ENCODE data around the gene HASPIN.

Gene HASPIN

DNA sequence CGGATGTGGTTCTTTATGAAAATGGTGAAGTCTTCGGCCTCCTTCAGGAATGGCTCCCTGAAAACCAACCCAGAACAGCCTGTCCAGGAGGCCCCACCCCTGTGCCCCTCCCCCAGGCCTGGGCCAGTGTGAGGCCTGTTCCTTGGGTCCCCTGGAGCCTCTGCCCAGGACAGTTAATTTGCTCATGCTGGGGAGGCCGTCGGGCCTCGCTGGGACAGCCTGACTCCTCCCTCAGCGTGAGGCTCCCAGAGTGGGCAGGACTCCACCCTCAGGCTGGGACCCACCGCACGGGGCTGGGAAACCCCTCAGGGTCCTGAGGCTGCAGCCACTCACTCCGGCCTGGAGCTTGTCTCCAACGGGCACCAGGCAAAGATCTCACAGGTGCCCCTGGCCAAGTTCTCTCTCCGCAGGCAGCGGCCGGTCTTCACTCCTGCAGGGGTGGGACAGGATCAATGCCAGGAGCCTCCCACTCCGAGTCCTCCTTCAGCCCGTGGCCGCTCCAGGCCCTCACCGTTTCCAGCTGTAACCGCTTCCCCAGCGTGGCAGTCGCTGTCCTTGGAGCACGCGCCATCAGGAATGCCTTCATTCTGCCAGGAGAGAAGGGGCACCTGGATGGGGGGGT lies 33.5 kb upstream of the HASPIN start:
- no peak for DNase-seq
- WGBS (ENCODE audit: insufficient coverage), result 95% methylated on average over 16 of the region's 22 CpGs
- Histone ChIP-seq H3K4me1 (ENCODE audit: control extremely low read depth in 1 of 4, control insufficient read depth in 4 of 4, insufficient read depth in 4 of 4, low read length in 3 of 4) (peaks cover 0 to 8% (median 4%) of the 10 kb centered on the region in 4 experiments), H3K27ac (ENCODE audit: insufficient read depth in 1 of 2, low read depth in 1 of 2, low read length in 2 of 2, poor library complexity in 1 of 2, severe bottlenecking in 2 of 2) (no peak overlapping the region), H3K36me3 (ENCODE audit: control insufficient read depth in 4 of 4, insufficient read depth in 4 of 4, low read length in 3 of 4) (peaks cover 0 to 7% (median 2%) of the 10 kb centered on the region in 4 experiments), H3K4me3 (ENCODE audit: control insufficient read depth in 1 of 7, extremely low read depth in 1 of 7, insufficient read depth in 4 of 7, low read depth in 2 of 7, low read length in 6 of 7) (no peak overlapping the region), H3K27me3 (replicated peaks in 2 of 5; ENCODE audit: control insufficient read depth in 4 of 5, insufficient read depth in 5 of 5, low read length in 4 of 5) (peaks cover 0 to 9% (median 2%) of the 10 kb centered on the region in 5 experiments), H3K9me3 (ENCODE audit: control extremely low read depth in 1 of 5, control insufficient read depth in 4 of 5, insufficient read depth in 2 of 5, low read depth in 1 of 5, low read length in 4 of 5) (no peaks in the 10 kb centered on the region)
- CTCF ChIA-PET, result no interaction called here
- POLR2A ChIA-PET, result no interaction called here

DNA sequence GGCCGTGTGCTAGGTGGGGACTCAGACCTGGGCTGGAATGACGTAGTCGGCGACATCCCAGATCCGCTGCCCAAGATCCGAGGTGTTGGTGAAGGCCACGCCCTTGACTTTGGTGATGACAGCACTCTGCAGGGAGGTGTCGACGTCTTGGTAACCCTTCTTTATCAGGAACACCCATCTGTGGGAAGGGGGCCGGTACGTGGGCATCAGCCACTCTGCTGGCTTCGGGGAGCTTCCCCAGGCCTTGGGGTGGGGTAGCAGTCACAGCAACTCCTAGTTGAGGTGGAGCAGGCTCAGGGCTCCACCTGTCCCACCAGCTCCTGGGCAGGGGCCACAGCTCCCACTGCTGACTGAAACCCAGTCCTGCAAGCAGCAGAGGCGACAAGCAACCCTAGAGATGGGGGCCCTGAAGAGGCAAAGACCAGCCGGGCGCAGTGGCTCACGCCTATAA lies 32.1 kb upstream of the HASPIN start:
- peak in 1 of 3 donors; percentile 22 for DNase-seq
- H3K4me3 ChIP-seq (ENCODE audit: control insufficient read depth in 1 of 7, extremely low read depth in 1 of 7, insufficient read depth in 4 of 7, low read depth in 2 of 7, low read length in 6 of 7), result no peak overlapping the region
- H3K27ac ChIP-seq (ENCODE audit: insufficient read depth in 1 of 2, low read depth in 1 of 2, low read length in 2 of 2, poor library complexity in 1 of 2, severe bottlenecking in 2 of 2), result no peak overlapping the region
- POLR2A ChIA-PET, result no interaction called here
- peaks cover 0 to 19% (median 17%) of the 10 kb centered on the region in 4 experiments for H3K4me1 ChIP-seq (ENCODE audit: control extremely low read depth in 1 of 4, control insufficient read depth in 4 of 4, insufficient read depth in 4 of 4, low read length in 3 of 4)
- WGBS (ENCODE audit: insufficient coverage), result 92% methylated on average over 15 of the region's 16 CpGs
- CTCF ChIA-PET, result interaction anchor here (1.0 to 1.1 kb wide), 2 partner anchors 8 to 12 kb away, joined by 4 to 5 read pairs; no protein-coding TSS in a partner anchor
- peaks cover 0 to 7% (median 2%) of the 10 kb centered on the region in 4 experiments for H3K36me3 ChIP-seq (ENCODE audit: control insufficient read depth in 4 of 4, insufficient read depth in 4 of 4, low read length in 3 of 4)
- H3K27me3 ChIP-seq (replicated peaks in 2 of 5; ENCODE audit: control insufficient read depth in 4 of 5, insufficient read depth in 5 of 5, low read length in 4 of 5), result peaks cover 0 to 17% (median 2%) of the 10 kb centered on the region in 5 experiments
- H3K9me3 ChIP-seq (ENCODE audit: control extremely low read depth in 1 of 5, control insufficient read depth in 4 of 5, insufficient read depth in 2 of 5, low read depth in 1 of 5, low read length in 4 of 5), result no peaks in the 10 kb centered on the region

GRCh38 chr17:3692346-3692745 lies 31.4 kb upstream of the HASPIN start:
- ChIA-PET POLR2A (interaction anchor here (0.6 kb wide), 1 partner anchor 24 kb away, joined by 3 read pairs; no protein-coding TSS in a partner anchor), CTCF (interaction anchor here (1.0 to 1.1 kb wide), 2 partner anchors 9 to 13 kb away, joined by 4 to 5 read pairs; no protein-coding TSS in a partner anchor)
- Histone ChIP-seq H3K27me3 (replicated peaks in 2 of 5; ENCODE audit: control insufficient read depth in 4 of 5, insufficient read depth in 5 of 5, low read length in 4 of 5) (peaks cover 0 to 22% (median 4%) of the 10 kb centered on the region in 5 experiments), H3K4me1 (ENCODE audit: control extremely low read depth in 1 of 4, control insufficient read depth in 4 of 4, insufficient read depth in 4 of 4, low read length in 3 of 4) (peaks cover 0 to 22% (median 19%) of the 10 kb centered on the region in 4 experiments), H3K9me3 (ENCODE audit: control extremely low read depth in 1 of 5, control insufficient read depth in 4 of 5, insufficient read depth in 2 of 5, low read depth in 1 of 5, low read length in 4 of 5) (no peaks in the 10 kb centered on the region), H3K27ac (ENCODE audit: insufficient read depth in 1 of 2, low read depth in 1 of 2, low read length in 2 of 2, poor library complexity in 1 of 2, severe bottlenecking in 2 of 2) (no peak overlapping the region), H3K4me3 (ENCODE audit: control insufficient read depth in 1 of 7, extremely low read depth in 1 of 7, insufficient read depth in 4 of 7, low read depth in 2 of 7, low read length in 6 of 7) (no peak overlapping the region), H3K36me3 (ENCODE audit: control insufficient read depth in 4 of 4, insufficient read depth in 4 of 4, low read length in 3 of 4) (peaks cover 0 to 7% (median 2%) of the 10 kb centered on the region in 4 experiments)
- WGBS (ENCODE audit: insufficient coverage), result 97% methylated on average over 9 of the region's 9 CpGs
- DNase-seq, result no peak

DNA sequence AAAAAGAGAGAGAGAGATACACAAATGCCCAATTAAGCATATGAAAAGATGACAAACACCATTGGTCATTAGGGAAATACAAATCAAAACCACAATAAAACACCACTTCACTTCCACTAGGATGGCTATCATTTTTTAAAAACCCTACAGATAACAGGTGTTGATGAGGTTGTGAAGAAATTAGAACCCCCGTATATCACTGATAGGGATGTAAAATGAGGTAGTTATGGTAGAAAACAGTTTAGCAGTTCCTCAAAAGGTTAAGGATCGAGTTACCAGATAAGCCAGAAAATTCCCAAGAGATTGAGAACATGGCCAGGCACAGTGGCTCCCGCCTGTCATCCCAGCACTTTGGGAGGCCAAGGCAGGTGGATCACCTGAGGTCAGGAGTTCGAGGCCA lies 30.6 kb upstream of the HASPIN start:
- CTCF ChIA-PET, result no interaction called here
- no peak overlapping the region for H3K4me3 ChIP-seq (ENCODE audit: control insufficient read depth in 1 of 7, extremely low read depth in 1 of 7, insufficient read depth in 4 of 7, low read depth in 2 of 7, low read length in 6 of 7)
- peaks cover 0 to 23% (median 4%) of the 10 kb centered on the region in 5 experiments for H3K27me3 ChIP-seq (replicated peaks in 2 of 5; ENCODE audit: control insufficient read depth in 4 of 5, insufficient read depth in 5 of 5, low read length in 4 of 5)
- no peak for DNase-seq
- POLR2A ChIA-PET, result interaction anchor here (0.6 kb wide), 1 partner anchor 24 kb away, joined by 3 read pairs; no protein-coding TSS in a partner anchor
- H3K27ac ChIP-seq (ENCODE audit: insufficient read depth in 1 of 2, low read depth in 1 of 2, low read length in 2 of 2, poor library complexity in 1 of 2, severe bottlenecking in 2 of 2), result no peak overlapping the region
- 87% methylated on average over 4 of the region's 4 CpGs for WGBS (ENCODE audit: insufficient coverage)
- H3K36me3 ChIP-seq (ENCODE audit: control insufficient read depth in 4 of 4, insufficient read depth in 4 of 4, low read length in 3 of 4), result peaks cover 0 to 7% (median 2%) of the 10 kb centered on the region in 4 experiments
- peaks cover 0 to 2% (median 0%) of the 10 kb centered on the region in 5 experiments for H3K9me3 ChIP-seq (ENCODE audit: control extremely low read depth in 1 of 5, control insufficient read depth in 4 of 5, insufficient read depth in 2 of 5, low read depth in 1 of 5, low read length in 4 of 5)
- H3K4me1 ChIP-seq (ENCODE audit: control extremely low read depth in 1 of 4, control insufficient read depth in 4 of 4, insufficient read depth in 4 of 4, low read length in 3 of 4), result peaks cover 0 to 22% (median 18%) of the 10 kb centered on the region in 4 experiments

DNA sequence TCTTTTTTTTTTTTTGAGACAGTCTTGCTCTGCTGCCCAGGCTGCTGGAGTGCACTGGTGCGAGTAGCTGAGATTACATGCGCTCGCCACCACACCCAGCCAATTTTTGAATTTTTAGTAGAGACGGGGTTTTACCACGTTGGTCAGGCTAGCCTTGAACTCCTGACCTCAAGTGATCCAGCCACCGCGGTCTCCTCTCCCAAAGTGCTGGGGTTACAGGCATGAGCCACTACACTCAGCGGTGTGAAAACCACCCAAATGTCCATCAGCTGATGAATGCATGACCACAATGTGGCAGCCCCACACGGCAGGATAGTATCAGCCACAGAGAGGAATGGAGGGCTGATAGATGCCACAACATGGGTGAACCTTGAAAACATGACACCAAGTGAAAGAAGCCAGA lies 29.9 kb upstream of the HASPIN start:
- DNase-seq, result peak in 2 of 3 donors; percentile 28 to 40
- 93% methylated on average over 7 of the region's 9 CpGs for WGBS (ENCODE audit: insufficient coverage)
- Histone ChIP-seq H3K27ac (ENCODE audit: insufficient read depth in 1 of 2, low read depth in 1 of 2, low read length in 2 of 2, poor library complexity in 1 of 2, severe bottlenecking in 2 of 2) (no peak overlapping the region), H3K27me3 (replicated peaks in 2 of 5; ENCODE audit: control insufficient read depth in 4 of 5, insufficient read depth in 5 of 5, low read length in 4 of 5) (peaks cover 0 to 23% (median 4%) of the 10 kb centered on the region in 5 experiments), H3K9me3 (ENCODE audit: control extremely low read depth in 1 of 5, control insufficient read depth in 4 of 5, insufficient read depth in 2 of 5, low read depth in 1 of 5, low read length in 4 of 5) (peaks cover 0 to 5% (median 0%) of the 10 kb centered on the region in 5 experiments), H3K36me3 (ENCODE audit: control insufficient read depth in 4 of 4, insufficient read depth in 4 of 4, low read length in 3 of 4) (peaks cover 0 to 7% (median 2%) of the 10 kb centered on the region in 4 experiments), H3K4me3 (ENCODE audit: control insufficient read depth in 1 of 7, extremely low read depth in 1 of 7, insufficient read depth in 4 of 7, low read depth in 2 of 7, low read length in 6 of 7) (no peak overlapping the region), H3K4me1 (ENCODE audit: control extremely low read depth in 1 of 4, control insufficient read depth in 4 of 4, insufficient read depth in 4 of 4, low read length in 3 of 4) (peaks cover 0 to 24% (median 18%) of the 10 kb centered on the region in 4 experiments)
- CTCF ChIA-PET, result no interaction called here
- POLR2A ChIA-PET, result no interaction called here

DNA sequence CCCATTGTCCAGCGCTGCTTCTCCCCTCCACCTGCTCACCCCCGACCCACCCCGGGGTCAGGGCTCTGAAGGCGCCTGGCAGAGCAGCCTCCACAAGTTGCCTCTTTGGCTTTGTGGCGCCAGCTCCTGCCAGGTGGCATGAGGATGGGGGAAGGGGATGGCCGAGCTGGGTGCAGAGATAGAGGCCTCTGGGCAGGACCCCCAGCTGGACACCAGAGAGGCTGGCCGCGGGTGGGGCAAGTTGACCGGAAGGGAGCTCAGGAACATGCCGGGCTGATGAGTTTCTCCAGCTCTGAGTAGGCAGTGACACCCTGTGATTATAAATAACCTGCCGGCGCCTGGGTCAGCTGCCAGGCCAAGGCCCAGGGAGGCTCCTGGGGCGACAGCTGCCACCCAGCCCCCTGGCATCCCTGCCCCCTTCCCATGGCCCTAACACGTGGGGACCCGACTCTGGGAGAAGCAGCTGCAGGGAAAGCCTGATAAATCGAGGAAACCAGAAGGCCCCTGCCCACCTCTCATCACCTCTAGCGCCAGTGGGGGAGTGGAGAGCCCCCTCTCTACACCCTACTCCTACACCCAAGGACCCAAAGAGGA lies 28.5 kb upstream of the HASPIN start:
- ChIA-PET CTCF (interaction anchor here (1.1 kb wide), 1 partner anchor 40 kb away, joined by 4 read pairs; no protein-coding TSS in a partner anchor), POLR2A (no interaction called here)
- no peak for DNase-seq
- 42% methylated on average over 9 of the region's 17 CpGs for WGBS (ENCODE audit: insufficient coverage)
- Histone ChIP-seq H3K36me3 (ENCODE audit: control insufficient read depth in 4 of 4, insufficient read depth in 4 of 4, low read length in 3 of 4) (peaks cover 0 to 4% (median under 1%) of the 10 kb centered on the region in 4 experiments), H3K4me1 (ENCODE audit: control extremely low read depth in 1 of 4, control insufficient read depth in 4 of 4, insufficient read depth in 4 of 4, low read length in 3 of 4) (peaks cover 0 to 24% (median 17%) of the 10 kb centered on the region in 4 experiments), H3K4me3 (ENCODE audit: control insufficient read depth in 1 of 7, extremely low read depth in 1 of 7, insufficient read depth in 4 of 7, low read depth in 2 of 7, low read length in 6 of 7) (peak overlapping the region; percentile 9 to 83 (median 65)), H3K27ac (ENCODE audit: insufficient read depth in 1 of 2, low read depth in 1 of 2, low read length in 2 of 2, poor library complexity in 1 of 2, severe bottlenecking in 2 of 2) (no peak overlapping the region), H3K27me3 (replicated peaks in 2 of 5; ENCODE audit: control insufficient read depth in 4 of 5, insufficient read depth in 5 of 5, low read length in 4 of 5) (peaks cover 0 to 23% (median 4%) of the 10 kb centered on the region in 5 experiments), H3K9me3 (ENCODE audit: control extremely low read depth in 1 of 5, control insufficient read depth in 4 of 5, insufficient read depth in 2 of 5, low read depth in 1 of 5, low read length in 4 of 5) (peaks cover 0 to 5% (median 0%) of the 10 kb centered on the region in 5 experiments)
